Astrocyte of the spinal cord (primary cell): ENCODE measurements around the gene PREX1.

Experiments used
- DNase-seq: peaks from one replicate; pipeline ENCODE4 v3.0.0; 2011; ENCODE audit warnings: low read depth, low spot score
- H3K4me3 ChIP-seq: 2 replicates; pipeline ENCODE4 v1.5.1; 2011; ENCODE audit warnings: low read depth, mild to moderate bottlenecking, low read length, moderate library complexity
- in situ Hi-C: cut with HindIII; loops from 2 replicates; pipeline ENCODE4 v1.10.0; 2017; ENCODE audit warnings: low sequenced_read_pairs
- TF ChIP-seq, protein P1 (sequence below): IDR thresholded peaks from 2 replicates; pipeline ENCODE4 v1.5.1; 2012; ENCODE audit warnings: low read depth, mild to moderate bottlenecking, low read length, inconsistent platforms

Gene PREX1

DNA sequence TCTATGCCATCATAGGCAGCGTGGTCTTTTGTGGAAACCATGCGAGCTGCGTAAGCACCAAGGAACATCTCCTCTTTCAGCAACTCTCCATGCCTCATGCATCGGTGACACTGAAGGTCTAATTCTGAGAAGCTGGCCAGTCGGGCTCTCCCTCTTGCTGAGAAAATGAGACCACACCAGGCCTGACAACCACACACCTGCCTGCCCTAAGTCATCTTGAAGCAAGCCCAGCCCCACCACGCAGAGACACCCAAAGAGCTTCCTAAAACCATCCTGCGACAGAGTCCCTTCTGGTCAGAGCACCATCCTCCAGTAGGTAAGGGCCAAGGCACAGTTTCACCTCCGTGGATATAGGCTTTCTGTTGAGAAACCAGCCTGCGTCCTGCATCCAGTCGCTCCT lies 26.6 kb downstream of the PREX1 start:
- TF ChIP-seq, protein P1, sequence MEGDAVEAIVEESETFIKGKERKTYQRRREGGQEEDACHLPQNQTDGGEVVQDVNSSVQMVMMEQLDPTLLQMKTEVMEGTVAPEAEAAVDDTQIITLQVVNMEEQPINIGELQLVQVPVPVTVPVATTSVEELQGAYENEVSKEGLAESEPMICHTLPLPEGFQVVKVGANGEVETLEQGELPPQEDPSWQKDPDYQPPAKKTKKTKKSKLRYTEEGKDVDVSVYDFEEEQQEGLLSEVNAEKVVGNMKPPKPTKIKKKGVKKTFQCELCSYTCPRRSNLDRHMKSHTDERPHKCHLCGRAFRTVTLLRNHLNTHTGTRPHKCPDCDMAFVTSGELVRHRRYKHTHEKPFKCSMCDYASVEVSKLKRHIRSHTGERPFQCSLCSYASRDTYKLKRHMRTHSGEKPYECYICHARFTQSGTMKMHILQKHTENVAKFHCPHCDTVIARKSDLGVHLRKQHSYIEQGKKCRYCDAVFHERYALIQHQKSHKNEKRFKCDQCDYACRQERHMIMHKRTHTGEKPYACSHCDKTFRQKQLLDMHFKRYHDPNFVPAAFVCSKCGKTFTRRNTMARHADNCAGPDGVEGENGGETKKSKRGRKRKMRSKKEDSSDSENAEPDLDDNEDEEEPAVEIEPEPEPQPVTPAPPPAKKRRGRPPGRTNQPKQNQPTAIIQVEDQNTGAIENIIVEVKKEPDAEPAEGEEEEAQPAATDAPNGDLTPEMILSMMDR: no peak
- no peak overlapping the region for H3K4me3 ChIP-seq
- no peak for DNase-seq
- in situ Hi-C loops: no loop called here

DNA sequence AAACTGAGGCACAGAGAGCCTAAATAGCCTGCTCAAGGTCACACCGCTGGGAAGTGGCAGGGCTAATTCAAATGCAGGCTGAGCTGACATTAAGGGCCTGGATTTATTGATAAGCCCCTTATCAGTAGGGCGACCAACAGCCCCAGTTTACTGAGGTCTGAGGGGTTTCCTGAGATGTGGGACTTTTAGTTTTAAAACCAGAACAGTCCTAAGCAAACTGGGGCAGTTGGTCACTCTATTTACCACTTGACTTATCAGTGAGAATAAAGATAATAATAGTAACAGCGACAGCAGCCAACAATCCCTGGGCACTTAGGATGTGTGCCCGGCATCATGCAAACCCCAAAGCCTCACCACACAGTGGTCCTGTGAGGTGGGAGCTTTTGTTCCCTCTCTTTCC lies 27.6 kb downstream of the PREX1 start:
- no peak for DNase-seq
- no peak overlapping the region for H3K4me3 ChIP-seq
- TF ChIP-seq, protein P1: no peak
- in situ Hi-C loops: no loop called here

DNA sequence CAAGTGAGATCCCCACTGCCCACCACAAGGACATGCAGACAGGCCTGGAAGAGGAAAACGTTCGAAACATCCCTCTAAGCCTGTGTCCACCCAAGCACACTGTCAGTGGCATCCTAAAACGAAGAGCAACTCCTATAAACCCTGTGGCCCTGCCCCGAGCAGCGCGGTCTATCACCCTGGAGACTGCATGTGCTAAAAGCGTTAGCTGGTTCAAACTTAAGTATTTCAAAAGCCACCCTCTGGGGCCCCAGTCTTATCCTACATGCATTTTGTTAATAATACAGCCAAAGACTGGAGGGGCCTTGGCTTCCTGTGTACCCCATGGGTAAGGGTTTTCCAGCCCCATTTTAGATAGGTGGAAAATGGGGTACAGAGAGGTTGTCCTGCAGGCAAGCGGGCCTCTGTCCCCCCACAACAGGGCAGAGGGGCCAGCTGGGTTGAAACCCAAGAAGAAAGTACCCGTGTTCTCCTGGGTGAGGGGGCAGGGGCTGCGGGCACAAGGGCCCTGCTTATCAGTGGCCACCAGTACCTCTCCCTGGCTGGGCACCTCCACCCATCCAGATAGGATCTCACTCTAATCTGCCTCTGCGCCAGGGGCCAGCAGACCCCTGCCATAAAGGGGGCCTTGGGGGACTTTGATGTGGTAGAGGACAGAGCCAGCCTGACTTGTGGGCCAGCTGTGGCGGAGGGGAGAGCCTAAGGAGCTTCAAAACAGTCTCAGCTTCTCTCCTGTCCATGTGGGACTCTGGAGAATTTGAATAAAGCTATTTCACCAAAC lies 28.3 kb downstream of the PREX1 start:
- no peak for DNase-seq
- TF ChIP-seq, protein P1: no peak
- no peak overlapping the region for H3K4me3 ChIP-seq
- in situ Hi-C loops: no loop called here

DNA sequence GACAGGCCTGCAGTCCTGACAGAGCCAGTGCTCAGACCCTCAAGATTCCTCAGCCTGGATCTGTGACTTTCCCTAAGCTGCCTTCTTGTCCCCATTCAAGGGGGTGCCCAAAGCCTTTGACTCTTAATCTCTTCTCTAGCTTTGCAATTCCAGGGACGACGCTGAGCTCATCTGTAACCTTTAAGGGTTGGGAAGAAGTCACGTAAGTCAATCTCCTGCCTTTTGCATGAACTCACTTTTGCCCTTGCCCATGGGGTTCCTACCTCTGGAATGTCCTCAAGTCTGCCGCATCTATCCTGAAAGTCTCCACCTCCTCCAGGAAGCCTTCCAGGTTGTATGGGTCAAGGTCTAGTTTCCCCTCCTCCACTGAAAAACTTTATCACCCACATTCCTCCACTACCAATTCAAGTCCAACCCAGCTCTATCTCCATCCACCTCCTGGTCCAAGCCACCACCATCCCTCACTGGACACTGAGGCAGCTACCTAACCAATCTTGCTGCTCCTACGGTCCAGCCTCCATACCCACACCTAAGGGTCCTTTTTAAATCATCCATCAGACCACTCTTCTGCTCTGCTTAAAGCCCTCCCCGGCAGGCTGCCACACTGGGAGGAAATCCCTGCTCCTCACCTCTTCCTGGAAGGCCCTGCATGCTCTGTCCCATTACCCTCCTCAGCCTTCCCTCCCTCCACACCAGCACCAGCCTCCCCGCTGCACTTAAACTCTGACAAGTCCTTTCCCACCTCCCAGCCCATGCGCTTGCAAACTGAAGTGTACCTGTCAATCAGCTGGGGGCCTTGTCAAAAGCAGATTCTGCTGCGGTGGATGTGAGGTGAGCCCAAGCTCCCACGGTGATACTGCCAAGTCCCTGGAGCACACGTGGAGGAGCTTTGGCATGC lies 29.7 kb downstream of the PREX1 start:
- TF ChIP-seq, protein P1: no peak
- in situ Hi-C loops: no loop called here
- DNase-seq: no peak
- H3K4me3 ChIP-seq: no peak overlapping the region

DNA sequence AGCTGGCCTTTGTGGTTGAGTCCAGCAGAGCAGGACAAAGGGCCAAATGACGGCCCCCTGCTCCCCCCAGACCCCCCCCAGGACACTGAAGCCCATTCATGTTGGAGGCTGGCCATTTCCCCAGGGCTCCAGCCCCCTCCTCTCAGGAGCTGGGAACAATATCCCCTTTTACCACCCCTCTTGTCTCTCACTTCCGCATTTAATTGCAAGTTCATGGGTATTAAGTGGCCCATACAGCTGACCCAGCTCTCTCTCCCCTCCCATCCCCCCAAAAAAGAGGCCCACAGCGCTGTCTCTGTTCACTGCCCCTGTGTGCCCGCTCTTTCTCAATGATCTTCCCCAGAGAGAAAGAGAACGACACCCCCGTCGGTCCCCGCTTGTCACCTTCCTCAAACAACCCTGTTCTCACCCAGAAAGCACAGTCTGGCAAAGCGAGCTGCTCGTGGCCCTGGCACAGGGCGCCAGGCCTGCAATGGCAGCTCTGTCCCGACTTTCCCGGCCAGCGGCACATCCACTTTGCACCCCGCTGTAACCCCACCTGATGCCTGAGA lies 30.4 kb downstream of the PREX1 start:
- no peak overlapping the region for H3K4me3 ChIP-seq
- DNase-seq: no peak
- in situ Hi-C loops: no loop called here
- TF ChIP-seq, protein P1: no peak

DNA sequence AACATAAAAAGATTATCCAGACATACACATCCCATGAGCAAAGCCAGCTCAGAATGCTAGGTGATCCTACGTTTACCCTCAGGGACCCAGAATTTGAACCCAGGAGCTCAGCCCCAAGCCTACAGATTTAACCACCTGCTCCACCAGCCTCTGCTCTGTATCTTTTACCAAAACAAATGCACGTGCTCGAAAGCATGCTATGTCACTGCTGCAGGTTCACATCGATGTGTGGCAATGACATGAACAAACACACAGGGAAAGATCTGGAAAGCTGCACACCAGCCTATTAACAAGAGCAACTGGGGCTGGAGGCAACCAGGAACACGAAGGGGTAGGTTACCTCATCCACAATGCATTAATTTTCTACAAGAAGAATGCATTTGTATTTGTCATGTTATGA lies 32.1 kb downstream of the PREX1 start:
- no peak overlapping the region for H3K4me3 ChIP-seq
- TF ChIP-seq, protein P1: no peak
- in situ Hi-C loops: no loop called here
- no peak for DNase-seq
